ENCODE data around the gene PPM1K.

DNA sequence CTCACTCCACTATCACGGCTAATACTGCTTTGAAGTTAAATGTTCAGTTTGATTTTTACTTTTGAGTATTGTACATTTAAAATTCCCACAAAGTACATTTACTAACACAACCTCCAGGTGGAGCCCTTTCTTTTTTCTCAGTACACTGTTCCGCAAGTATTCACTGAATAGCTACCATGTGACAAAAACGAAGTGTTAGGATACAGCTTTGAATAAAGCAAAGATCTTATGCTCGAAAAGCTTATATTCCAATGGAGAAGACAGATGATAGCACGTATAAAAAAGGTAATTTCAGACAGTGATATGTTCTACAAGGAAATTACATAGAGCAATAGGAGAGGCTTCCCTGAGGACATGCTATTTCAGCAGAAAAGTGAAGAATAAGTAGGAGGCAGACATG, 65.3 kb downstream of the PPM1K start:
- TF ChIP-seq, protein P1, sequence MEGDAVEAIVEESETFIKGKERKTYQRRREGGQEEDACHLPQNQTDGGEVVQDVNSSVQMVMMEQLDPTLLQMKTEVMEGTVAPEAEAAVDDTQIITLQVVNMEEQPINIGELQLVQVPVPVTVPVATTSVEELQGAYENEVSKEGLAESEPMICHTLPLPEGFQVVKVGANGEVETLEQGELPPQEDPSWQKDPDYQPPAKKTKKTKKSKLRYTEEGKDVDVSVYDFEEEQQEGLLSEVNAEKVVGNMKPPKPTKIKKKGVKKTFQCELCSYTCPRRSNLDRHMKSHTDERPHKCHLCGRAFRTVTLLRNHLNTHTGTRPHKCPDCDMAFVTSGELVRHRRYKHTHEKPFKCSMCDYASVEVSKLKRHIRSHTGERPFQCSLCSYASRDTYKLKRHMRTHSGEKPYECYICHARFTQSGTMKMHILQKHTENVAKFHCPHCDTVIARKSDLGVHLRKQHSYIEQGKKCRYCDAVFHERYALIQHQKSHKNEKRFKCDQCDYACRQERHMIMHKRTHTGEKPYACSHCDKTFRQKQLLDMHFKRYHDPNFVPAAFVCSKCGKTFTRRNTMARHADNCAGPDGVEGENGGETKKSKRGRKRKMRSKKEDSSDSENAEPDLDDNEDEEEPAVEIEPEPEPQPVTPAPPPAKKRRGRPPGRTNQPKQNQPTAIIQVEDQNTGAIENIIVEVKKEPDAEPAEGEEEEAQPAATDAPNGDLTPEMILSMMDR (conservative IDR thresholded peaks at IDR 0.05; ENCODE audit: low read length), result peak; percentile 78
- TF ChIP-seq EZH2phosphoT487 (IDR thresholded peaks at IDR 0.05; ENCODE audit: borderline replicate concordance), result no peak

Data from Loucy (cell line).